SU-DHL-6 (cell line): ENCODE results near the gene RHBDD3.

Experiments
- H2AFZ ChIP-seq: fragments of 200-600 bp; sonication (generic); 2 replicates; pipeline ENCODE4 v1.6.1; 2014; ENCODE audit warnings: low read depth, mild to moderate bottlenecking, moderate library complexity, mixed read lengths, antibody characterized with exemption, low read length; ENCODE audit not compliant: severe bottlenecking
- H3F3A ChIP-seq: fragments of 200-600 bp; shearing (Covaris generic); 2 replicates; pipeline ENCODE4 v1.6.0; 2016; ENCODE audit warnings: antibody characterized with exemption, mild to moderate bottlenecking; ENCODE audit not compliant: insufficient read depth
- H3K27ac ChIP-seq: fragments of 200-600 bp; sonication (generic); 2 replicates; pipeline ENCODE4 v1.5.1; 2016; ENCODE audit warnings: low read depth, mild to moderate bottlenecking, low read length, moderate library complexity, mixed read lengths
- H3K27me3 ChIP-seq: fragments of 200-600 bp; sonication (generic), shearing (Covaris generic); 2 replicates; pipeline ENCODE4 v1.6.0; 2014; ENCODE audit warnings: mild to moderate bottlenecking, low read length
- H3K36me3 ChIP-seq: fragments of 200-600 bp; sonication (generic); 2 replicates; pipeline ENCODE4 v1.6.1; 2014; ENCODE audit warnings: mild to moderate bottlenecking, low read length, mixed read lengths
- H3K4me2 ChIP-seq: fragments of 300-600, 200-600 bp; shearing (Covaris generic), sonication (generic); 2 replicates; pipeline ENCODE4 v1.6.0; 2014; ENCODE audit warnings: low read length, low read depth, mild to moderate bottlenecking; ENCODE audit not compliant: poor library complexity, severe bottlenecking
- H3K4me3 ChIP-seq: fragments of 200-600 bp; sonication (generic); 2 replicates; pipeline ENCODE4 v1.5.1; 2014; ENCODE audit warnings: antibody characterized with exemption, low read length, mild to moderate bottlenecking, mixed read lengths; ENCODE audit not compliant: insufficient read depth, poor library complexity, severe bottlenecking
- H3K79me2 ChIP-seq: fragments of 200-600 bp; sonication (generic); 2 replicates; pipeline ENCODE4 v1.6.1; 2014; ENCODE audit warnings: mild to moderate bottlenecking, low read length, moderate library complexity; ENCODE audit not compliant: insufficient read depth
- H3K9ac ChIP-seq: fragments of 200-600 bp; sonication (generic); 2 replicates; pipeline ENCODE4 v1.7.0; 2014; ENCODE audit warnings: mild to moderate bottlenecking, low read length
- H3K9me2 ChIP-seq: fragments of 200-600 bp; sonication (generic); replicated peaks from 2 replicates; pipeline ENCODE4 v1.6.1; 2014; ENCODE audit warnings: low read length; ENCODE audit not compliant: insufficient read depth
- H3K9me3 ChIP-seq: fragments of 200-600 bp; sonication (generic); 2 replicates; pipeline ENCODE4 v1.6.1; 2014; ENCODE audit warnings: low read length, mixed read lengths; ENCODE audit not compliant: insufficient read depth
- H4K20me1 ChIP-seq: fragments of 200-600 bp; sonication (generic); 2 replicates; pipeline ENCODE4 v1.6.1; 2014; ENCODE audit warnings: low read depth, mild to moderate bottlenecking, antibody characterized with exemption, low read length, moderate library complexity, mixed read lengths
- EZH2phosphoT487 ChIP-seq: fragments of 200-600 bp; sonication (generic), shearing (Covaris generic); conservative IDR thresholded peaks from 2 replicates; pipeline ENCODE4 v1.6.1; 2018; ENCODE audit warnings: mild to moderate bottlenecking, antibody characterized with exemption, low read length, moderate library complexity, mixed read lengths
- TF ChIP-seq, protein P1 (sequence below): fragments of 200-600 bp; sonication (generic); IDR thresholded peaks from one replicate; pipeline ENCODE4 v1.5.1; 2017; ENCODE audit warnings: antibody characterized with exemption, mild to moderate bottlenecking, low read length, moderate library complexity; ENCODE audit not compliant: insufficient read depth, poor library complexity, severe bottlenecking

The RHBDD3 gene

DNA sequence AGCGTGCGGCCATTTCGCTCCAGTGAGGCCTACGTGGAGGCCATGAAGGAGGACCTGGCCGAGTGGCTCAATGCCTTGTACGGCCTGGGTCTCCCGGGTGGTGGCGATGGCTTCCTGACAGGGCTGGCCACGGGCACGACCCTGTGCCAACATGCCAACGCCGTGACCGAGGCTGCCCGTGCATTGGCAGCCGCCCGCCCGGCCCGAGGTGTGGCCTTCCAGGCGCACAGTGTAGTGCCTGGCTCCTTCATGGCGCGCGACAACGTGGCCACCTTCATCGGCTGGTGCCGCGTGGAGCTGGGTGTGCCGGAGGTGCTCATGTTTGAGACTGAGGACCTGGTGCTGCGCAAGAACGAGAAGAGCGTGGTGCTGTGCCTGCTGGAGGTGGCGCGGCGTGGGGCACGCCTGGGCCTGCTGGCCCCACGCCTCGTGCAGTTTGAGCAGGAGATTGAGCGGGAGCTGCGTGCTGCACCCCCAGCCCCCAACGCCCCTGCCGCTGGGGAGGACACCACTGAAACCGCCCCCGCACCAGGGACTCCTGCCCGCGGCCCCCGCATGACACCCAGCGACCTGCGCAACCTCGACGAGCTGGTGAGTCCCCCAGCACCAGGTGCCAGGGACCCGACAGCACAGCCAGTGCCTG, 40.5 kb upstream of the RHBDD3 start:
- Histone ChIP-seq H3K4me2 (no peak overlapping the region), H3K79me2 (no peaks in the 10 kb centered on the region), H2AFZ (no peak overlapping the region), H3K4me3 (no peak overlapping the region), H3K36me3 (no peaks in the 10 kb centered on the region), H3K27me3 (no peaks in the 10 kb centered on the region), H4K20me1 (no peaks in the 10 kb centered on the region), H3K9me3 (no peaks in the 10 kb centered on the region), H3K9me2 (no peaks in the 10 kb centered on the region), H3K27ac (no peak overlapping the region), H3K9ac (no peak overlapping the region), H3F3A (no peaks in the 10 kb centered on the region)
- TF ChIP-seq, protein P1, sequence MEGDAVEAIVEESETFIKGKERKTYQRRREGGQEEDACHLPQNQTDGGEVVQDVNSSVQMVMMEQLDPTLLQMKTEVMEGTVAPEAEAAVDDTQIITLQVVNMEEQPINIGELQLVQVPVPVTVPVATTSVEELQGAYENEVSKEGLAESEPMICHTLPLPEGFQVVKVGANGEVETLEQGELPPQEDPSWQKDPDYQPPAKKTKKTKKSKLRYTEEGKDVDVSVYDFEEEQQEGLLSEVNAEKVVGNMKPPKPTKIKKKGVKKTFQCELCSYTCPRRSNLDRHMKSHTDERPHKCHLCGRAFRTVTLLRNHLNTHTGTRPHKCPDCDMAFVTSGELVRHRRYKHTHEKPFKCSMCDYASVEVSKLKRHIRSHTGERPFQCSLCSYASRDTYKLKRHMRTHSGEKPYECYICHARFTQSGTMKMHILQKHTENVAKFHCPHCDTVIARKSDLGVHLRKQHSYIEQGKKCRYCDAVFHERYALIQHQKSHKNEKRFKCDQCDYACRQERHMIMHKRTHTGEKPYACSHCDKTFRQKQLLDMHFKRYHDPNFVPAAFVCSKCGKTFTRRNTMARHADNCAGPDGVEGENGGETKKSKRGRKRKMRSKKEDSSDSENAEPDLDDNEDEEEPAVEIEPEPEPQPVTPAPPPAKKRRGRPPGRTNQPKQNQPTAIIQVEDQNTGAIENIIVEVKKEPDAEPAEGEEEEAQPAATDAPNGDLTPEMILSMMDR = no peak
- TF ChIP-seq EZH2phosphoT487 = no peak

DNA sequence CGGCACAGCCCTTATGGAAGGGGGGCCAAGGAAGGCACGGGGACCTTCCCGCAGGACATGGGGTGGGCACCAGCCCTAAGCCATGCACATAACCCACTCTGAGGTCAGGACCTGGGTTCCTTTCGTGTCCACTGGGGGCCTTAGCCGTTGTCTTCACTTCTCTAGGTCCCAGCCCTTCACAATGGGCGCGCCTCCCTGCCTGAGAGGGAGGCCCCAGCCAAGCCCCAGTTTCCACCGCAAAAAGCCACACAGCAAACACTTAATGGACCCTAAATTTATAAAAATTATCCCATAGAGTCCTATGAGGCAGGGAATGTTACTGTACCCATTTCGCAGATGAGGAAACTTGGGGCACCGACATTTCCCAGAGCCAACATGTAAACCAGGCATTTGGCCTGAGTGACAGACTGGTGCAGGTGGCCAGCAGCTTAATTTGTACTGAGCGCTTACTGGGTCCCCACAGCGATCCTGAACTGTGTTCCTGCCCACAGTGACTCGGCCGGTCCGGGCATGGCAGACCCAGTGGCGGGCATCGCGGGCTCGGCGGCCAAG, 39.9 kb upstream of the RHBDD3 start:
- H4K20me1 ChIP-seq = no peaks in the 10 kb centered on the region
- no peaks in the 10 kb centered on the region for H3K36me3 ChIP-seq
- H3K4me3 ChIP-seq = no peak overlapping the region
- no peak overlapping the region for H3K4me2 ChIP-seq
- H3K9me2 ChIP-seq = no peaks in the 10 kb centered on the region
- no peak overlapping the region for H3K9ac ChIP-seq
- H3F3A ChIP-seq = no peaks in the 10 kb centered on the region
- no peaks in the 10 kb centered on the region for H3K9me3 ChIP-seq
- TF ChIP-seq EZH2phosphoT487 = no peak
- TF ChIP-seq, protein P1 = no peak
- no peak overlapping the region for H3K27ac ChIP-seq
- no peak overlapping the region for H2AFZ ChIP-seq
- no peaks in the 10 kb centered on the region for H3K79me2 ChIP-seq
- no peaks in the 10 kb centered on the region for H3K27me3 ChIP-seq

DNA sequence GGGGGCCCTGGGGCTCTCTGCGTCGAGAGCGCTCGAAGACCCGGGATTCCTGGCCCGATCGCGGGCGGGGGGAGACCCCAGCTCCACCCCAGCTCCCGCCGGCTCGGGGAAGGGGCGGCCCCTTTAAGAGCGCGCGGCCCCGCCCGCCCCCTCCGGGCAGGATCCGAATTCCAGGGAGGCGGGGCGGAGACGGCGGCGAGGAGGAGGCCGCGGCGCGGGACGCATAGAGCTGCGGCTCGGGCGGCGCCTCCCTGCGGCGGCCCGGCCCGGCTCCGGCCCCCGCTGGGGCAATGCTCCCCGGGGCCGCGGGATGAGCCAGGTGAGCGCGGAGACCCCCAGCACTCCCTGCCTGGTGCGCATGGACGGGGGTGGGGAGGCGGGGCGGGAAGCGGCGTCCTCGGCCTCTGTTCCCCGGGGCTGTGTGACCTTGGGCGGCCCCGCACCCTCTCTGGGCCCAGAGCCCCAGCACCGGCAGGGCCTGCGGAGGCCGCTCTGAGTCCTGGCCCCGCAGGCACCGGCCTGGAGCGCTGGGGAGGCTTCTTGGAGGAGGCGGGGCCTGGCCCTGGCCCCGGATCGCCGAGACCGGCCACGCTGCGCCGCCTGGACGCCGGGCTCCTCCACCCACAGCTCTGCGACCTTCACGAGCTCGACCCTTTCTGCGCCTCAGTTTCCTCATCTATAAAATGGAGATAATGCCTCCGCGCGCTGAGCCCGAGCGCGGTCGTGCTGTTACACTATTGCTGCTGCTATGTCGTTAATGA, 39.2 kb upstream of the RHBDD3 start:
- H3K9ac ChIP-seq = no peak overlapping the region
- H3K79me2 ChIP-seq = no peaks in the 10 kb centered on the region
- H2AFZ ChIP-seq = no peak overlapping the region
- H3K27ac ChIP-seq = no peak overlapping the region
- TF ChIP-seq EZH2phosphoT487 = no peak
- TF ChIP-seq, protein P1 = no peak
- H3K36me3 ChIP-seq = no peaks in the 10 kb centered on the region
- H3K9me3 ChIP-seq = no peaks in the 10 kb centered on the region
- H3F3A ChIP-seq = 0 out of 2 replicates have a peak, but pooled peaks cover 3% of the 10 kb centered on the region
- H4K20me1 ChIP-seq = no peaks in the 10 kb centered on the region
- H3K9me2 ChIP-seq = no peaks in the 10 kb centered on the region
- H3K4me2 ChIP-seq = peak overlapping the region; percentile 1
- H3K27me3 ChIP-seq = no peaks in the 10 kb centered on the region
- no peak overlapping the region for H3K4me3 ChIP-seq
